ENCODE measurements around the gene MGMT. TPM values are rescaled to one million over a fixed set of nuclear protein-coding genes. Genes with fewer than 3 reads are reported as not detected.

MGMT gene
- total RNA-seq, 1 donor from 2014 or later: 7.7 TPM

DNA sequence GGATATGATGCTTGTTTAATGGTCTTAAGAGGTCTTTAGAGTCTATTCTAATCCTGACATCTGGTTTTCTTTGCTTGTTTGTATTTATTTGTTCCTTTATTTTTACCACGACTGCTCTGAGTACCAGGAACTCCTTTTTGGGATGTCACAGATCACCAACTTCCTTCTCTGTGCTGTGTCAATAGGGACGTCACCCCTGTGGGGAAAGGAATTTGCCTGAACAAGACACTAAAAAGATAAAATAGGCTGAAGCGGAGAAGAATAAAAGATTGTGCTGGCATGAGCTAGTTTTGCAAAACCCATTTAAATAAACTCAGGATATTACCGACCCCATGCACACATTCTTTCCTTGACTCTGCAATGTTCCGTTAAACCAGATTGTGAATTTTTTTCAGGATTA lies 27.7 kb downstream of the MGMT start:
- no peak for DNase-seq (ENCODE audit: low read depth in 2 of 2)

- no peak for DNase-seq (ENCODE audit: low read depth in 2 of 2)
Observed at GRCh38 chr10:129495256-129495655, 28.2 kb downstream of the MGMT start.

GRCh38 chr10:129495698-129496097 lies 28.7 kb downstream of the MGMT start:
- DNase-seq (ENCODE audit: low read depth in 2 of 2): no peak

DNA sequence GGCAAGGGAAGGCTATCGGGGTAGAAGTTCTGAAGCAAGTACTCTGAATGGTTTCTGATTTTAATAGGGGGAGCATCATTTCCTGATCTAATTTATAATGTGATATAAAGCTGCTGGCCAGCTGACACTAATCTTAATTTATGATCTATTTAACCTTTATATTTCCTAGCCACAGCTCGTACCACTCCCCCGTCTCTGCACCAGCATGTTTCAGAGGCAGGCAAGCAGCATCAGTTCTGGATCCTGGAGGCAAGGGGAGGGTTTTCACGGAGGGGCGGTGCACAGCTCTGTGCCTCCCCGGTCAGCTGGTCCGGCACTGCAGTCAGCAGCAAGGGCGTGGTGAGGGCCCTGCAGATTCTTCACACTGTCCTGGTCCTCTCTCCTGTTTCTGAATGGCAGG lies 30.0 kb downstream of the MGMT start:
- DNase-seq (ENCODE audit: low read depth in 2 of 2): no peak

DNA sequence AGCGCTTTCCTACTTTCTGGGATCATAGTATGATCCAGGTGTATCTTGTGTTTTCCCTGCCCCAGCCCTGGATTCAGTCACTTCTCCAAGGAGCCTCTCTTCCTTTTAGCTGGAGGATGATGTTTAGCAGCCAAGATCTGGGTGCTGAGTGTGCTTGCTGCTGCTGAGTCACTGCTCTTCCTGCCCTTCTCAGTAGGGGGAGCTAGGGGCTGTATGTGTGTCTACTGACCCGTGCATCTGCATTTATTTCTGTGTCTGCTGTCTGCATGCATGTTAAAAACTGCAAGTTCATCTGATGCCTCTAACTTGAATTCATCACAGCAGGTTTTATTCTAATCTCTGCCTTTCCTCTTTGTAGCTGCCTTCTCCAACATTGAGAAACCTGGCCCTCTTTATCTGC lies 31.6 kb downstream of the MGMT start:
- DNase-seq (ENCODE audit: low read depth in 2 of 2): no peak

GRCh38 chr10:129500617-129501339 lies 33.7 kb downstream of the MGMT start:
- no peak for DNase-seq (ENCODE audit: low read depth in 2 of 2)

DNA sequence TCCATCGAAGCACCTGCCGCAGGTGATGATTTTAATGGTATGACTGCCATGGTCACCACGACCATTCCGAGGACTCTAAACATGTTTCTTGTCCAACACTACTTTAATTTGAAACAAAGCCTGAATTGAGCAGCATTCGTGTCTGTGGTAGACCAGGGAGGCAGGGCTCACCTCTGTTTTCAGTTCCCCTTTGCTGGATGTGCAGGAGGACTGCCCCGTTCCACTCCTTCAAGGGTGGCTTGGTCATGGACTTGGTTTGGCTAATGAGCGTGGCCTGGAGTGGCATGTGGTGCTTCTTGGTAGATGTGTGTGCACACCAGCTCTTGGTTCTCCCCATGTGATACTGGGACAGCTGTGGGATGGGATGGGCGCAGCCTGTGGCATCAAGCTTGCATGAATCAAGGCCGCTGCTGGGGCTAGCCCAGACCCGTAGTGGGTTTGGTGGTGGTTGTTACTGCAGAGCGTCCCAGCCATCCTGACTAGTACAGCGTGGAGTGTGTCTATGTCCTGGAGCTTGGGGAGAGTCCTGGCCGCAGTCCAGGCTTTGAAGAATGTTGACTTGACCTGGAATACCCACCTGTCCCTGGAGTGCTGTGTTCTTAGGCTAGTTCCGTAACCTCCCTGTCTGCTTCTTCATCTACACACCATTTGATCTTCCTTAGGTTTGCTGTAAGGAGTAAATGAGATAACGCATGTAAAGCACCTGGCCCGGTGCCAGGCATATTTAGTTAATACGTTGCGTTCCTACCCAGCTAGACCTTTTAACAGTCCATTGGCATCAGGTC lies 34.8 kb downstream of the MGMT start:
- no peak for DNase-seq (ENCODE audit: low read depth in 2 of 2)

DNA sequence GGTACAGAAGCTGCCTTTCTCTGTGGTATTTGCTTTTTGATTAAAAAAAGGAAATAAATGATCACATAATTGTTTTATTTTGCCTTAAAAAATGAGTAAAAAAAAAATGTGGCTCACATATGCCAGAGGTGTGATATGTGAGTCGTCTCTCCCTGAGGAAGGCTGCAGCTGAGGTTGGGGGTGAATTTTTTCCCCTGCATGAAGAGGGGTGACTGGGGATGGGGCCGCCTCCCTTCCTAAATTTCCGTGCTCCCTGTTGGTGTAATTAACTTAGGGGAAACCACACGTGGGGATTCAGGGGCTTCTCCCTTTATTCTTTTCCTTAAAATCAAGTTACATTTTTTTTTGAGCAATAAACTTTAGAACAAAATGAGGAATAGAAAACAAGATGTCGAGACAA lies 35.4 kb downstream of the MGMT start:
- DNase-seq (ENCODE audit: low read depth in 2 of 2): no peak

- no peak for DNase-seq (ENCODE audit: low read depth in 2 of 2)
Observed at GRCh38 chr10:129505500-129506075, 38.5 kb downstream of the MGMT start.

GRCh38 chr10:129506101-129506797 lies 39.2 kb downstream of the MGMT start:
- no peak for DNase-seq (ENCODE audit: low read depth in 2 of 2)

- DNase-seq (ENCODE audit: low read depth in 2 of 2): no peak
Observed at GRCh38 chr10:129507216-129507889, 40.3 kb downstream of the MGMT start.

DNA sequence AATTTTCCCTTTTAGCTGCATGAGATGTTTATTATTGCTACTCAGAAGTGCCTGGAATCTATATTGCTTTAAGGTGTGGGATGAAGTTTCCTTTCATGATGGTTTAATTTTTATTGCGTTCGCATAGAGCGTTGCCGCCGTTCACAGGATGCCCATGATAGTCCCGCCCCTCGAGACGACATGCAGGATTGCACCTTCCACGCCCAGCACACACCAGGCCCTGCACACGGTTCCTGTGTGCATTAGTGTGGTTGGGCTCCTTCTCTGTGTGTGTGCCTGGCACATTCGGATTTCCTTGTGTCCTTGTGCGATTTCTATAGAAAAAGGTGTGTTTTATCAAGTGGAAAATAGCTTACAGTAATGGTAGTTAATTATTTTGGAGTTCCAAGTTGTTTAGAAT lies 42.1 kb downstream of the MGMT start:
- no peak for DNase-seq (ENCODE audit: low read depth in 2 of 2)

DNA sequence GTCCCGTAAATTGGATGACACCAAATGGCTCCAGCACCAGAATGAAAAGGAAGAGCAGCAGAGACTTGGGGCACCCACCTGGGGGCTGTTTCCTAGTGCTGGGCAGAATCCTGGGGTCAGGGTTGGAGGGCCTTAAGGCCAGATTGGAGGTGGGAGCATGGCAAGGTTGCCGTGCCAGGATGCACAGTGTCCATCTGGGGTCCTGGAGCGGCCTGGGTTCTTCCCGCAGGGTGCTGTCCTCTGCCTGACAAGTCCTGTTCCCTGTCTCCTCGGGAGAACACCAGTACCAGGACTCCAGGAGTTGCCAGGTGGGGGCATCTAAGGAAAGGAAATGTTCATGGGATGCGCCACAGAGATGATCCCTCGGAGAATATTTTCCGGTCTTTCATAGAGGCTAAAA lies 42.8 kb downstream of the MGMT start:
- no peak for DNase-seq (ENCODE audit: low read depth in 2 of 2)

GRCh38 chr10:129511086-129511485 lies 44.0 kb downstream of the MGMT start:
- no peak for DNase-seq (ENCODE audit: low read depth in 2 of 2)

DNA sequence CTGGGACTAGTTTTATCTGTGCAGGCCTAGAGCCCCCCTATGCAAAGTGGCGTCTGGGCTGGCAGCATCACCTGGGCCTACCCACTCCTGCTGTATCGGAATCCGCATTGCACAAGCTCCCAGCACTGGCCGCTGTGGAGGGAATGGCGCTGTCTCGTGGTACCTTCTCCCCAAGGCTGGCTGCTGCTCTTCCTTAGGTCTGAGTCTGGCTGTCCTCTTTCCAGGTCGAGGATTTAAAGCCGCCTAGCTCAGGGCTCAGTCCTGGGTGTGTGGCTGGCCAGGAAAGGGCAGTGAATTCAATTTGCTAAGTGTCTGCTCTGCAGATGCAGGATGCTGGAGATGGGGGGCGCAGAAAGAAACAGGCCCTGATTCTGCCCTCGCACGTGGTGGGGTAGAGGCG lies 44.7 kb downstream of the MGMT start:
- DNase-seq (ENCODE audit: low read depth in 2 of 2): no peak

GRCh38 chr10:129513312-129513711 lies 46.3 kb downstream of the MGMT start:
- no peak for DNase-seq (ENCODE audit: low read depth in 2 of 2)

- DNase-seq (ENCODE audit: low read depth in 2 of 2): no peak
Observed at GRCh38 chr10:129514568-129515451, 47.8 kb downstream of the MGMT start.

GRCh38 chr10:129516846-129517679 lies 50.0 kb downstream of the MGMT start:
- DNase-seq (ENCODE audit: low read depth in 2 of 2): no peak

GRCh38 chr10:129517680-129518057 lies 50.6 kb downstream of the MGMT start:
- DNase-seq (ENCODE audit: low read depth in 2 of 2): no peak

- no peak for DNase-seq (ENCODE audit: low read depth in 2 of 2)
Observed at GRCh38 chr10:129518793-129519192, 51.8 kb downstream of the MGMT start.

All from lung microvascular endothelial cell (primary cell).